GM21515 (cell line): ENCODE measurements around the gene NKX2-1.
"Not testable (repeated sequence)": the region's sequence is repeated elsewhere in the genome, so short reads cannot be mapped to it uniquely, and the experiment has no call there.

ENCODE experiments used
- ATAC-seq: cut with Tn5 transposase; IDR thresholded peaks from one replicate; pipeline ENCODE4 v1.9.1; 2021; ENCODE audit not compliant: unreplicated experiment

The NKX2-1 gene

DNA sequence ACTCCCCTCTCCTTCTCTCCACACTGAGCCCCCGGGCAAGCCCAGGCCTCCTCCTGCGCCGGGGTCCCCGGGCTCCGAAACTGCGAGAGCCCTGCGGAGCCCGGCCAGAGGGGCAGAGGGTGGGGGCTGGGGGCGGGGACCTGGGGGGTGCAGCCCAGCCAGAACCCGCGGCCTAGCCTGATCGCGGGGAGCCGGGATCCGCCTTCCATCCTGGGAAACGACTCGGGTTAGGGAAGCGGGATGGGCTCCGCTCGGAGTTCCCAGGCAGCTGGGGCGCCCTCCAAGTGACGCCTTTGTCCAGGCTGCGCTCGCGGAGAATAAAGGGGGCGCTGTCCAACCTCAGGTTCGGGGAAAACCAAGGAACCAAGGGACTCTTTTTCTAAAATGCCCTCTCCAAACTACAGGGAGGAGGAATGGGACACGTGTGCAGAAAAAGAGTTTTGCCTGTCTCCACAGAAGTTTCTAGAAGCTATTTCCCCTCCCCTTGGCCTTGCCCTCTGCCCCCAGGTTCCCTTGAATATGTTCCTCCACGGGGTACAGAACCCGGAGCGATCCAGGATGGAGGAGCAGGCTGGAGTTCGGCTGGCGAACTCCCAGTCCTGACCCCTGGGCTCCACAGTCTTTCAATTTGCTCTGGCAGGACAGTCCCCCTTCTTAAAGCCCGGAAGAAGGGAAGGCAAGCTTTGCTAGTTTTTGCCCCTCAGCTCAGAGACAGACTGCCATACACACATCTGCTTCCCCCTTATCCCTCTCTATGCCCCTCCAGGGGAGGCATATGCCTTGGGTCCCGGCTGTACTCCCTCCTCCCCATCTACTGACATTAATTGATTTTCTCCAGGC is 13.9 kb downstream of the NKX2-1 start:
- ATAC-seq: no peak

DNA sequence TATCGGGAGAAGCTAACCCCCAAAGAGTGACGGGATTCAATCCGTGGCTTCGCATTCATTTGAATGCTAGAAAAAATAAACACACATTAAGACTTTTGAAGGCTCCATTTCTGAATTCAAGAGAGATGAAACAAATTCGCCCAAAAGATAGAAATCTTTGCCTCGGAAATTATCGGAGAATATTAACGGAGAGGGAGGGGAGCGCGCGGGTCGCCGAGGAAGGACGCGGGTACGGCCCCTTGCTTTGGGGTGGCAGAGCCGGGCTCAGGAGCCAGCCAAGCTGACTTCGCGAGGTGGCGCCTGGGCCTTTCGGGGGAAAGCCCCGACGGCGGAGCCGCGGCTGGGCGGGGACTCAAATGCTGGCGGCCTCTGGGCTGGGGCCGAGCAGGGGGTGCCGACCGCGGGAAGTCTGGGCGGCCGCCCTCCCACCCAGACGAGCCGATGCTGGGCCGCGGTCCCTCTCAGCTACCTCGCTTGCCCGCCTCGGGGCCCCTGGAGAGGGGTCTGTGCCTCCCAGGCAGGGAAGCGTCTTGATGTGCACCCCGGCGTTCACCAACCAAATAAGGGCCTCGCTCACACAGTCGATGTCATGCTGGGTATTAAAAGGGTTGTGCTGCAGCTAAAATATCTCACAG is 14.7 kb downstream of the NKX2-1 start:
- ATAC-seq: no peak

DNA sequence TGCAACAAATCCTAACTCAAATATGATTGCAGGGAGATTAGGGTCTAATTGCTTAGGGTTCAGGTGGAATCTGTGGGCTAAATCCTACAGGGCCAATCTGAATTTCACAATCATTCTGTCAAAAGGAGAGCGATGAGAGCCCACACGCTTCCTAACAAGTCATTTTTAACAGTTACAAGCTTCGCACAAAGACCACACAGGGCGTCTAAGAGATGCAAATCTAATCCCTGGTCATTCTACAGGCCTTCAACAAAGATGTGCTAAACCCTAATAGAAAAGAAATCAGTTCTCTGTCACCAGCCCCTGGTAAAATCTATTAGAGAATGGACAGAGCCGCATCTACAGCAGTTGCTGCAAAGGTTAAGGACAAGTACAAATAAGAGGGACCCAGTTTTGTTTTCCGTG is 15.3 kb downstream of the NKX2-1 start:
- no peak for ATAC-seq

DNA sequence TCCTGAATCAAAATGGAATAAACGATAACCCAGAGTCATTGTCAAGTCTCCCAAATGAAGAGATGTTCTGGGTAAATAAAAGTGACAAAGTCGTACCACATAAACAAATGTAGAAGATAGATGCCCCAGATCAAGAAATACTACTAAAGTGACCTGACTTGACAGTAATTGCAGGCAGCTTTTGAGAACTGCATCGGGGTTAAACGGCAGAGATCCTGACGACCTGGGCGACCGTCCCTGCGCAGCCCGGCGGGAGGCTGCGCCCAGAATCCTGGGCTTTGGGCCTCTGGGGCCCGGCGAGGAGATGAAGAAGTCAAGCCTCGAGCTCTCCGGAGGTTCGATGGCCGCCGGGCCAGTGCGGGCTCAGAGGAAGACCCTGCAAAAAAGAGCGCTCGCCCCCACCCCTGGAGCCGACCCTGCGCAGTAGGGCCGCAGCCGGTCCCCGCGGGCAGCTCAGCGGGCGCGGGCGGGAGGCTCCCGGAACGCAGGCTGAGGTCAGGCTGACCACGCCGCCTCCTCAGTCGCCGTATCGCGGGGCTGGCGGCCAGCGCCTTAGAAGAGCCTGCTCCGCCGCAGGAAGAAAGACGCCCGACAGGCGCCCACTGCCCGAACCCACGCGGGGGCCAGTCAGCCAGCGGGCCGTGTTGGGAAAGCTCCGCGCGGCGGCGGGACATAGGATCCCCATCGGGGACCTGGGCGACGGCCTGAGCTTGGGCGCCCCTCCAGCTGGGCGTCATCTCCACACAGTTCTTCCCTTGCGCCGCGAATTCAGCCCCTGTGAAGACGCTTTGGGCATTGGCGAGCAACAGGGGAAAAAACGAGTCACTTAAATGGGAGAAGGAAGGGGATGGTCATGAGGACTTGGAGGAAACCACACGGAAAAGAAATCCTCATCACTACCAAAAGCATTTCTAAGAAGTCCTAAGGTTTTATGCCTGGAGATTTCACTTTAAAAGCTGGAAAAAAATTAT is 16.0 kb downstream of the NKX2-1 start:
- ATAC-seq: no peak

DNA sequence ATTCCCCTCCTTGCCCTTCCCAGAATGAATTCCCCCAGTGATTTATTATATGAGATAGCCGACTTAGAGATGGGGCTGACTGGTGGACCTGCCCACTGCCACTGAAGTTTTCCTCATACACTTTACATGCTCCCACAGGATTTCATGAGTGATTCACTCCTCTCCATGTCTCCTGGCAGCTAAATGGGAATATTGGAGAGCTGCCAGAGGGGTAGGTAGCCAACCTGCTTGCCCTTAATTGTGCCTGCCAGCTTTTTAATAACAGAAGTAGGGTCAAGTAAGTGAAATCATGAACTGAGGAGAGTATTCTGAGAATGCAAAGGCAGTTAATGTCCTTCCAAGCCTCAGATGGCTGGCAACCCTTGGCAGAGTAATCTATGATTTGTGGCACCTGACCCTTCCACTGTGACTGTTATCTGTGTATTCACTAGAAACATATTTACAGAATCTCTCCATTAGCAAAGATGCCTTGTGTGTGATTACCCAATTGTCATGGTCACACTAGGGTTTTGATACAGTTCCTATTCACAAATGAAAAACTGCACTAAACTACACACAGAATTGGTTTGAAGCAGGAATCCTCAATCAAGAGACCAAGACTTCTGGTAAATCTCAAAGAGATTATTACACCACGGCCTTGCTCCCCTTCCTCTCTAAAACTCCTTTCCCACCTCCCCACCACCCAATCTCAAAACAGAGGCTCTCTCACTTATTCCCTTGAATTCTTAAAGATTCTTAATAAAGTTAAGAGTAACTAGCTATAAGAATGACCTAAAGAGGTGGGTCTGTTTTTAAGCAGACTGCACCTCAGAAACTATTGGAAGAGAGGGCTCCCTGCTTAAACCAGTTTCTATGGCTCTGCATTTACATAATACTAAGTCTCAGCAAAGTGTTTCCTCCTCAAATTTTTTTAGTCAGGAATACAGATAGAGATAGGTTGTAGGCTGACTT is 17.2 kb downstream of the NKX2-1 start:
- ATAC-seq: no peak

DNA sequence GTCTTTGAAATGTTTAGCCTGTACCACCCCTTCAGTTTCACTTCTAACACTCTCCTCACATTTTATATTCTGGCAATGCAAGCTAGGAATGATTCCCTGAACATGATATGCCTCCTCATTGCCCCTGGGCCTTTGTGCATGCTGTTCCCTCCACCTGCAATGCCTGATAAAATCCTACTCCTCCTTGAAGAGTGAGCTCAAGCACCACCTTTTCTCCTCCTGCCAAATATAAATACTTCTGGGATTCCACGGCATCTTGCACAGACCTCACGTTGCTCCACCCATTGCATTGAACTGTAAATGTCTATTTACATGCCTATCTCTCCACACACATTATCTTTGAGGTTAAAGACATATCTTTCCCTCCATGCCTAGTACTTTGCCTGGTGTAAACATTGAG is 21.1 kb downstream of the NKX2-1 start:
- no peak for ATAC-seq

DNA sequence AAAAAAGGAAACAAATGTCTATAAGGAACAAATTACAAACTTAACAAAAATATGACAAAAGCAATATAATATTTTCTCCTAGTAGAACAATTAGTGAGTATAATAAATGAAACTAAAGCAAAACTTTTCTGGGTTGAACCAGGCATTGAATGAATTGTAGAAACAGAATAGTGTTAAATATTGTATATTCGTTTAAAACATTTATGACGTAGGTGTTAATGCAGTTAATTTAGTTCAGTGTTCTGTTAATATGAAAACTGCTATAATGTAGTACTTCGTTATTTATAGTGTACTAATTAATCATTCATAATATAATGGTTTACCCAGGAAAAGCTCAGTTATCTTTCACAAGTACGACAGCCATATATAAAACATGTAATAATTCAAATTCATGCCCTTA is 23.7 kb downstream of the NKX2-1 start:
- no peak for ATAC-seq

DNA sequence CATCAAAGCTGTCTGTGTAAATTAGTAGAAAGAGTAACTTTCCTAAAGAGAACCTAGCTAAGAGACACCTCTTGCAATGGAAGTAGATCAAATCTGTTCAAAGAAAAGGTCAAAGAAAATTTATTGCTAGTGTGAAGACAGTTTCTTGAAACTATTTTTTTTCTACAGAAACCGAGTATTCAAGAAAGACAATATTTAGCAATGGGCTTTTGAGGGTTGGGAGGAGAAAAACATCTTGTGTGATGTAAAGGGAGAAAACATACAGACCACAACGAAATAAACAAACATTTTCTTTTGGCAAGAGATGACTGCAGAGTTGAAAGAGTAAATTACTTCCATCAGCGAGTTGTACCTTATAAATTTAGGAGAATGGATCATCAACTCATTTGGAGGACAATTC is 24.4 kb downstream of the NKX2-1 start:
- ATAC-seq: no peak

DNA sequence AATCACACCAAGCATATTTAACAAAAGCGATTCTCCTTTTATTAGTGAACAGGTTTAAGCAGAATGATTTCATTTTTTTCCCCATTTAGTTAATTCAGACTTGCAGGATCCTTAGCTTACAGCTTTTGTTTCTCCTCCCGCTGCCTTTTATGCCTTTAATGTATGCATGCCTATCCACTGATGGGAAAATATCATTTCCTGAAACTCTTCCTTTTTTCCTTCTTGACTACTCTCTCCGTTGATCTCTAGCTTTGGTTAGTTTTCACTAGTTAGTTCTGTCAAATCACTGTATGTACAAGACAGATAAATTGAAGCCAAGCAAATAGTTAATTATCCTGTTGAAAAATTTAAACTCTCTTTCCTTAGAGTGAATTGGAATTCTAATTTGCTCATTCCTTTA is 26.3 kb downstream of the NKX2-1 start:
- ATAC-seq: no peak

DNA sequence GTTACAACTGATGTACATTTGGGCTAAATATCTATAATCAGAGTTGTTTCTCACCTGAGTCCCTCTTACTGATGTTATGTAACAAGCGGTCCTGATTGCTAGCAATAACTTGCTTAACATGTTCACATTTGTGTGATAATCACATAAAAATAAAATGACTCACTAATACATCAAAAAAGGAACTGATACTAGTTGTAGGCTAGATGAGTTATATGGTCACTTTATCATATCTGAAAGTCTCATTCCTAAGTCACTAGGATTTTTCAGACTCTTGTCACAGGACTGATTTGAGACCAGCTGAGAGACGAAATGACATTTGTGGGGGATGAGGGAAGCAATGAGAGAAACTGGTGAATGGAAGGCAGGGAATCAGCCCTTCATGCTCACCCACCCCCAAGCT is 34.3 kb downstream of the NKX2-1 start:
- ATAC-seq: no peak

DNA sequence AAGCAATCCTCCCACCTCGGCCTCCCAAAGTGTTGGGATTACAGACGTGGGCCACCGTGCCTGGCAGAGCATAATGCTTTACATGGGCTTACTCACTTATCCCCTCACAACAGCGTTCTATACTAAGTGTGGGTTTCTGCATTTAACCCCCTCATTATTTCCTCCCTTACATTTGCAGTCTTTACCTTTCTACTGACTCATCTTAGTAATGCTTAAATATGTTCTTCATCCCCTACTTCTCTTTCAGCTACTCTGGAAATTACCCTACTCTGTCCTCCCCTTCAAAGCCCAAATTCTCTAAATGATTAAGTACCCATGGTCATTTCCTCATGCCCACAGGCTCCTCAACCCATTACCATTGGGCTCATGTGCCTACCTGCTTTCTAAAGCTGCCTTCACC is 40.7 kb downstream of the NKX2-1 start:
- ATAC-seq: no peak

DNA sequence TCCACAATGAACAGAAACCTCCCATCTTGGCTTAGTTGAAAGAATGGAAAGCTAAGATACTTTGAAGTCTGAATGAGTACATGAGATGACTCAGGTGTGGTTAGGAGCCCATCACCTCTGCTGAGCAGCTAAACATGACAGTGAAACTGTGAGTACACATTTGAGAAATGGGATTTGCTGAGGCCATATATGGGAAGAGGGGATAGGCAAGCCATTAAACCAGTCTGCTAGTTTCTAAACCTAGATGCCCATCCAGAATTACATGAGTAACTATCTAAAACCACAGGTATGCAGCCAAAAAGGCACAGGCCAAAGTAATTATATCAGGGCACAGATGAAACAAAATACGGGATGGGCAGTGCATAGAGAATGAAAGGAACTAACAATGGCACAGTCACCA is 41.2 kb downstream of the NKX2-1 start:
- ATAC-seq: no peak

DNA sequence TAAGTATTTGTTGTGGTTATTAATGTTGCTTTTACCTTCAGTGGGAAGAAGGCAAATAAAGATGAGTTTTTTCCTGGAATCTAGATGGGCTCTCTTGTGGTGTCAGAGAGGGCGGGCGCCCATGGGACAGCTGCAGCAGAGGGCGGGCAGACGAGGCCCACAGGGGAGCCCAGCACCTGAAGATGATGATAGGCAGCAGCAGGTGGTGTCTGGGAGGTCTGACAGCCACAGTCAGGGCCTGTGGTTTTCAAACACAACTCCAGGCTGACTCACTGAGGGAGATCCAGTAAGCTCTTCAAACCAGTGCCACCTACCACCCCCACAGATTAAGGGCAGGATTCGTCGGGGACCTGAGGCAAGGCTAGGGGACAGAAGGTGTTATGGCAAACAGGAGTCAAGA is 42.8 kb downstream of the NKX2-1 start:
- no peak for ATAC-seq

DNA sequence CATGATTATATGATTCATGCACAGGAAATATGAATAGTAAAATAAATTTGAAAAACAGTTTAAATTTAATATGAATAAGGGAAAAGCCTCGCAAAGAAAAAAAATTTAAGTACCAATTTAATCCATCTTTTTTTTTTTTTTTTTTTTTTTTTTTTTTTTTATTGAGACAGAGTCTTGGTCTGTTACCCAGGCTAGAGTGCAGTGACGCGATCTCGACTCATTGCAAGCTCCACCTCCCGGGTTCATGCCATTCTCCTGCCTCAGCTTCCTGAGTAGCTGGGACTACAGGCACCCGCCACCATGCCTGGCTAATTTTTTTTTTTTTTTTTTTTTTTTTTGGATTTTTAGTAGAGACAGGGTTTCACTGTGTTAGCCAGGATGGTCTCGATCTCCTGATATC is 44.0 kb downstream of the NKX2-1 start:
- not testable (repeated sequence) for ATAC-seq

DNA sequence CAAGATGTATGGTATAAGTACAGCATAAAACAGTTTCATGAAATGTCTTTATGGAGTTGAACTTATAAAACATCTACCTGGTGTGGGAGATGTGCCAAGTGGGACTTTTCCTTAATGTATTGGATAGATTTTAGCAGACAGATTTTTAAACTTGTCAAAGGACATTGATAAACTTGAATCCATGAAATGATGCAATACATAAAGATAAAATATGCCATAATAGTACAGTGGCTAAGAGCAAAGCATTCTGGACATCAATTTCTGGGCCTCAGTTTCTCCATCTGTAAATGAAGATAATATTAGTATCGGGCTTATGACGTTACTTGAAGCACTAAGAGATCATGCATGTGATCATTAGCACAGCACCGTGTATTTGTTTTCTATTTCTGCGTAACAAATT is 45.4 kb downstream of the NKX2-1 start:
- ATAC-seq: no peak

DNA sequence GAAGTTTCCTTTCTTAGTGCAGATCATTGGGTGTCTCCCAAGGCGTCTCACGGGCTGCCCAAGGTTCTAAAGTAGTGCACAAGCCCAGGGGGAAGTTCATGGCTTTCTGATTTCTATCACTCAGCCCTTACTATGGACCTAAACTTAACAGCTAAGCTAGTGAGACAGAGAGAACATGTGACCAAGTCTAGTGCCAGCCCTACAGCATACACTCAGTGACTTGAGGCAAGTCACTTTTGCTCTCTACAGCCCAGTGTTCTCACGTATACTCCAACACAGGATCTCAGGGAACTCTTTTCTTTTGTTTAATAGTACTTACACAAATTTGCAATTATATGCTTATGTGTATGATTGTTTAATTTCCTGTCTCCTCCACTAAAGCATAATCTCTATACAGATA is 48.6 kb downstream of the NKX2-1 start:
- ATAC-seq: no peak

DNA sequence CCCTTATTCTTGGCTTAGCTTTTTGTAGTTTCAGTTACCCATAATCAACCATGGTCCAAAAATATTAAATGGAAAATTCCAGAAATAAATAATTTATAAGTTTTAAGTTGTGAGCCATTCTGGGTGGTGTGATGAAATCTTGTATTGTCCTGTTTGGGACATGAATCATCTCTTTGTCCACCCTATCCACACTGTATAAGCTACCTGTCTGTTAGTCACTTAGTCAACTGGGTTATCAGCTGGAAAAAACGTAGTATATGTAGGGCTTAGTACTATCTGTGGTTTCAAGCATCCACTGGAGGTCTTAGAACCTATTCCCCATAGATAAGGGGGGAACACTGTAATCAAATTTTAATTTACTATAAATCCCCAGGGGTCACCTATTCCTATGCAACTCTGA is 52.7 kb downstream of the NKX2-1 start:
- no peak for ATAC-seq
